Measurements from ENCODE around the gene EMSY.

DNA sequence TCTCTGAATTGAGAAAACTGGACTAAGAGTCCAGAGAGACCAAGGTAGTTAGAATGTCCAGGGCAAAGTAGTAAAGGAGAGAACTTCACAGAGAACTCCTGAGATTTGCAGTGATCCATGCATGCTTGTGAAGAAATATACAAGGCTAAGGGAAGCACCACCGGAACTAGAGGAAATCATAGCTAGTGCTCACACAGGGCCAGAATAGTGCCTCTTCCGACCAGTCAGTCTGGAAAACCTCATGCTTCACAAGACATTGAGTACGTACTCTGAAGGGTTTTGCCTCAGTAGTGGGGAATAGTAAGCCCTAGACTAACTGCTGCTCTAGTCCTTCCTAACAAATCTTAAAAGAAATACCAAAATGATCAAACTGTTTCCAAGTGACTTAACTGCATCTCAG, 117.7 kb downstream of the EMSY start:
- TF ChIP-seq, protein P1, sequence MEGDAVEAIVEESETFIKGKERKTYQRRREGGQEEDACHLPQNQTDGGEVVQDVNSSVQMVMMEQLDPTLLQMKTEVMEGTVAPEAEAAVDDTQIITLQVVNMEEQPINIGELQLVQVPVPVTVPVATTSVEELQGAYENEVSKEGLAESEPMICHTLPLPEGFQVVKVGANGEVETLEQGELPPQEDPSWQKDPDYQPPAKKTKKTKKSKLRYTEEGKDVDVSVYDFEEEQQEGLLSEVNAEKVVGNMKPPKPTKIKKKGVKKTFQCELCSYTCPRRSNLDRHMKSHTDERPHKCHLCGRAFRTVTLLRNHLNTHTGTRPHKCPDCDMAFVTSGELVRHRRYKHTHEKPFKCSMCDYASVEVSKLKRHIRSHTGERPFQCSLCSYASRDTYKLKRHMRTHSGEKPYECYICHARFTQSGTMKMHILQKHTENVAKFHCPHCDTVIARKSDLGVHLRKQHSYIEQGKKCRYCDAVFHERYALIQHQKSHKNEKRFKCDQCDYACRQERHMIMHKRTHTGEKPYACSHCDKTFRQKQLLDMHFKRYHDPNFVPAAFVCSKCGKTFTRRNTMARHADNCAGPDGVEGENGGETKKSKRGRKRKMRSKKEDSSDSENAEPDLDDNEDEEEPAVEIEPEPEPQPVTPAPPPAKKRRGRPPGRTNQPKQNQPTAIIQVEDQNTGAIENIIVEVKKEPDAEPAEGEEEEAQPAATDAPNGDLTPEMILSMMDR (IDR thresholded peaks at IDR 0.05) = no peak
- TF ChIP-seq ZFX (IDR thresholded peaks at IDR 0.05; ENCODE audit: borderline replicate concordance) = no peak

Measured in 22Rv1 (cell line).